ENCODE data around the gene SGK2. TPM values are rescaled to one million over a fixed set of nuclear protein-coding genes. Genes with fewer than 3 reads are reported as not detected.

Gene SGK2
- polyA plus RNA-seq, 1 of the 3 experiments (the other 2 are of a cell fraction) = 0.21 TPM

DNA sequence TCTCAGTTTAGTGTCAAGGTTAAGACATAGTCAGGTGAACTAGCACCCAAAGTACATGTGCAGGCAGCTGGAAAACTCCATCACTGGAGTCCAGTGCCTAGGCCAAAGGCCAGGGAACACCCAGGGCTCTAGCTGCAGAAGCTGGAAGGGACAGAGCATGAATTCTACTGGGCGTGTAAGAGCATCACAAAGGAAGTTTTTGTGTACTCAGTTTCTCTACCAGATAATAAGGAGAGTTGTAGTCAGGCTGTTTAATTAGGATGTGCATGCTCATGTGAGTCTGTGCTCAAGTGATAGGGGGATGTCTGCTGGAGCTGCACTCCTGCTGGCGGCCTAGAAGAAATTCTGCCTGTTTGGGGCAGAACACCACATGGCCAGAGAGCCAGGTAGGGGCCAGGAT lies 43.2 kb upstream of the SGK2 start:
- H3K79me2 ChIP-seq (ENCODE audit: insufficient read depth) = peaks cover 13% of the 10 kb centered on the region
- POLR2A ChIA-PET = no interaction called here
- H2AFZ ChIP-seq (ENCODE audit: low read depth) = no peak overlapping the region

DNA sequence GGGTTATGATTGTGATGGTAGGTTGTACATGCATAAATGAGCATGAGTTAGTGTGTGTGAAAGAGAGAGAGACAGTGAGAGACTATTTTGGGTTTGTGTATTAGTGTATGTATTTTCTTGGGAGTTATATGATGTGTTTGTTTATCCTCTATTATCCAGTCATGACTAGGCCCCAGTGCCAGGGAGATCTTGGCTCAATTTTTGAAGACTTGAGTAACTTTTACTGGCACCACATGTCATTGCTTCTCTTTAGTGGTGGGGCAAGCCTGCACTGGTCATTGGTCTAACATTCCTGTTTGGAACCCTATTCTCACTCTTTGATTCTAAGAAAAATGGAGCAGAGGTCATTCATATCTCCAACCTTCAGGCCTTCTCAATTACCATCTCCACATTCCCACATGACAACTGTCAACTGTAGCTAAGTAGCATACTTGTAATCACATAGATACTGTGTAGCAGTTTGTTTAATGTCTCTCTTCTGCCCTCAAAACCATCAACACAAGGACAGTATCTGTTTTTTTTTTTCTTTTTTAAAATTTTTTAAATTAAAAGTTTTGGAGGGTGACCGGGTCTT lies 42.5 kb upstream of the SGK2 start:
- H3K4me2 ChIP-seq = peak overlapping the region; percentile 78; the same call in 1 of the 2 replicates
- H3K27ac ChIP-seq (ENCODE audit: low read depth in 2 of 2, low read length in 1 of 2) = no peak overlapping the region
- WGBS (ENCODE audit: low lambda C conversion rate) = 72% methylated on average over 1 of the region's 1 CpG
- no peak for TF ChIP-seq TEAD4 (IDR thresholded peaks at IDR 0.05; ENCODE audit: borderline replicate concordance, insufficient read depth)
- H3K4me3 ChIP-seq (ENCODE audit: low read depth in 2 of 2, low read length in 1 of 2) = no peak overlapping the region
- H3K4me1 ChIP-seq (ENCODE audit: control insufficient read depth in 1 of 2, insufficient read depth in 2 of 2, low read depth in 1 of 2, low read length in 1 of 2) = peaks cover 0 to 16% of the 10 kb centered on the region in 2 experiments; a peak in 1 of 4 replicates
- H3K36me3 ChIP-seq (replicated peaks in 1 of 2; ENCODE audit: control insufficient read depth in 1 of 2, insufficient read depth in 2 of 2, low read length in 1 of 2) = peaks cover 0 to 3% of the 10 kb centered on the region in 2 experiments
- no peaks in the 10 kb centered on the region for H3K9me2 ChIP-seq
- no peaks in the 10 kb centered on the region for H3K9me3 ChIP-seq
- CTCF ChIA-PET = interaction anchor here (1.1 kb wide), 1 partner anchor 176 kb away, joined by 3 read pairs; no protein-coding TSS in a partner anchor
- no peaks in the 10 kb centered on the region; the same call in 1 of the 2 replicates for H4K20me1 ChIP-seq (ENCODE audit: insufficient read depth)
- POLR2A ChIA-PET = no interaction called here
- DNase-seq = no peak
- no peak overlapping the region for H2AFZ ChIP-seq (ENCODE audit: low read depth)
- H3K9ac ChIP-seq = no peak overlapping the region
- no peaks in the 10 kb centered on the region for H3K27me3 ChIP-seq (ENCODE audit: insufficient read depth)
- no peaks in the 10 kb centered on the region for H3F3A ChIP-seq (replicated peaks; ENCODE audit: insufficient read depth)
- H3K79me2 ChIP-seq (ENCODE audit: insufficient read depth) = peaks cover 13% of the 10 kb centered on the region

More for the DNA sequence above, 43.2 kb upstream of the SGK2 start:
- Histone ChIP-seq H3K9me3 (no peaks in the 10 kb centered on the region), H4K20me1 (ENCODE audit: insufficient read depth) (no peaks in the 10 kb centered on the region; the same call in 1 of the 2 replicates), H3K9me2 (no peaks in the 10 kb centered on the region), H3K27ac (ENCODE audit: low read depth in 2 of 2, low read length in 1 of 2) (no peak overlapping the region), H3K4me3 (ENCODE audit: low read depth in 2 of 2, low read length in 1 of 2) (peak overlapping the region; percentile 53 to 66), H3K4me2 (peak overlapping the region; percentile 78), H3K27me3 (ENCODE audit: insufficient read depth) (no peaks in the 10 kb centered on the region), H3K9ac (no peak overlapping the region; the same call in 1 of the 2 replicates), H3K4me1 (ENCODE audit: control insufficient read depth in 1 of 2, insufficient read depth in 2 of 2, low read depth in 1 of 2, low read length in 1 of 2) (peaks cover 0 to 16% of the 10 kb centered on the region in 2 experiments; a peak in 1 of 4 replicates), H3F3A (replicated peaks; ENCODE audit: insufficient read depth) (no peaks in the 10 kb centered on the region), H3K36me3 (replicated peaks in 1 of 2; ENCODE audit: control insufficient read depth in 1 of 2, insufficient read depth in 2 of 2, low read length in 1 of 2) (peaks cover 0 to 3% of the 10 kb centered on the region in 2 experiments)
- CTCF ChIA-PET = interaction anchor here (1.1 to 1.4 kb wide), 3 partner anchors 21 to 176 kb away, joined by 3 to 8 read pairs (median 4); no protein-coding TSS in a partner anchor
- WGBS (ENCODE audit: low lambda C conversion rate) = 58% methylated on average over 2 of the region's 2 CpGs
- no peak for TF ChIP-seq GATA2 (CRISPR knock-in tag; IDR thresholded peaks at IDR 0.05)
- no peak for TF ChIP-seq FOSL2 (IDR thresholded peaks at IDR 0.05; ENCODE audit: borderline replicate concordance, low read depth)
- TF ChIP-seq, protein P1, sequence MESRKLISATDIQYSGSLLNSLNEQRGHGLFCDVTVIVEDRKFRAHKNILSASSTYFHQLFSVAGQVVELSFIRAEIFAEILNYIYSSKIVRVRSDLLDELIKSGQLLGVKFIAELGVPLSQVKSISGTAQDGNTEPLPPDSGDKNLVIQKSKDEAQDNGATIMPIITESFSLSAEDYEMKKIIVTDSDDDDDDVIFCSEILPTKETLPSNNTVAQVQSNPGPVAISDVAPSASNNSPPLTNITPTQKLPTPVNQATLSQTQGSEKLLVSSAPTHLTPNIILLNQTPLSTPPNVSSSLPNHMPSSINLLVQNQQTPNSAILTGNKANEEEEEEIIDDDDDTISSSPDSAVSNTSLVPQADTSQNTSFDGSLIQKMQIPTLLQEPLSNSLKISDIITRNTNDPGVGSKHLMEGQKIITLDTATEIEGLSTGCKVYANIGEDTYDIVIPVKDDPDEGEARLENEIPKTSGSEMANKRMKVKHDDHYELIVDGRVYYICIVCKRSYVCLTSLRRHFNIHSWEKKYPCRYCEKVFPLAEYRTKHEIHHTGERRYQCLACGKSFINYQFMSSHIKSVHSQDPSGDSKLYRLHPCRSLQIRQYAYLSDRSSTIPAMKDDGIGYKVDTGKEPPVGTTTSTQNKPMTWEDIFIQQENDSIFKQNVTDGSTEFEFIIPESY (IDR thresholded peaks at IDR 0.05; ENCODE audit: borderline replicate concordance, low read depth) = no peak
- TF ChIP-seq, protein P2, sequence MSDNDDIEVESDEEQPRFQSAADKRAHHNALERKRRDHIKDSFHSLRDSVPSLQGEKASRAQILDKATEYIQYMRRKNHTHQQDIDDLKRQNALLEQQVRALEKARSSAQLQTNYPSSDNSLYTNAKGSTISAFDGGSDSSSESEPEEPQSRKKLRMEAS (IDR thresholded peaks at IDR 0.05; ENCODE audit: low read depth) = no peak
- no peak for TF ChIP-seq RXRA (IDR thresholded peaks at IDR 0.05; ENCODE audit: borderline replicate concordance, low read depth)
- TF ChIP-seq NFIC (IDR thresholded peaks at IDR 0.05; ENCODE audit: borderline replicate concordance) = no peak
- no peak for TF ChIP-seq TEAD4 (IDR thresholded peaks at IDR 0.05; ENCODE audit: borderline replicate concordance, insufficient read depth)
- no peak for TF ChIP-seq SMC3 (IDR thresholded peaks at IDR 0.05; ENCODE audit: low read depth, low read length)
- TF ChIP-seq MEF2A (IDR thresholded peaks at IDR 0.05; ENCODE audit: borderline replicate concordance, low read depth) = no peak
- no peak for TF ChIP-seq RFX5 (IDR thresholded peaks at IDR 0.05; ENCODE audit: low read length)
- no peak for DNase-seq
